Natural killer cell treated with Interleukin-12 subunit alpha and Interleukin-12 subunit beta and Interleukin-15 and Interleukin-18, amount 100 ng/mL, for 72 hours (primary cell): Measurements from ENCODE around the gene ESR1. TPM values are rescaled to one million over a fixed set of nuclear protein-coding genes. Genes with fewer than 3 reads are reported as not detected.
A peak's percentile ranks its signal among the peaks of the same experiment; 100 is the strongest.

ENCODE experiments used
- ATAC-seq, 2 donors: fragments of 150-1000 bp; cut with Tn5 transposase in 1 of 2; sonication (Bioruptor Pico), chemical (Tn5 transposase) in 1 of 2; 2 replicates each; pipeline ENCODE4 v1.10.0; 2021
- DNase-seq: peaks from one replicate; pipeline ENCODE4 v3.0.0; 2022; ENCODE audit warnings: low spot score
- H3K27ac Mint-ChIP-seq, 2 donors: 1 replicate in 1 of 2; 2 replicates in 1 of 2; pipeline ENCODE4 v1.8.0; 2022; ENCODE audit warnings: mixed read lengths in 2 of 2, mild to moderate bottlenecking in 1 of 2, moderate library complexity in 1 of 2
- H3K27me3 Mint-ChIP-seq, 2 donors: 1 replicate in 1 of 2; 2 replicates in 1 of 2; pipeline ENCODE4 v1.8.0; 2022; ENCODE audit warnings: mixed read lengths in 2 of 2
- H3K36me3 Mint-ChIP-seq: one replicate; pipeline ENCODE4 v1.8.0; 2022; ENCODE audit warnings: mixed read lengths
- H3K4me1 Mint-ChIP-seq, 2 donors: 1 replicate in 1 of 2; 2 replicates in 1 of 2; pipeline ENCODE4 v1.8.0; 2022; ENCODE audit warnings: low read depth in 2 of 2, mixed read lengths in 2 of 2, mild to moderate bottlenecking in 1 of 2
- H3K4me3 Mint-ChIP-seq: one replicate; pipeline ENCODE4 v1.8.0; 2022; ENCODE audit warnings: mixed read lengths
- H3K9me3 Mint-ChIP-seq: 2 replicates; pipeline ENCODE4 v1.8.0; 2022; ENCODE audit warnings: mixed read lengths
- total RNA-seq, 2 donors: library from RNA; stranded (reverse); gene quantifications; one replicate each; pipeline ENCODE4 v1.2.3, GENCODE V29; 2022

ESR1 gene
- total RNA-seq, 2 donors from 2014 or later, result 2.3 to 4.9 TPM

DNA sequence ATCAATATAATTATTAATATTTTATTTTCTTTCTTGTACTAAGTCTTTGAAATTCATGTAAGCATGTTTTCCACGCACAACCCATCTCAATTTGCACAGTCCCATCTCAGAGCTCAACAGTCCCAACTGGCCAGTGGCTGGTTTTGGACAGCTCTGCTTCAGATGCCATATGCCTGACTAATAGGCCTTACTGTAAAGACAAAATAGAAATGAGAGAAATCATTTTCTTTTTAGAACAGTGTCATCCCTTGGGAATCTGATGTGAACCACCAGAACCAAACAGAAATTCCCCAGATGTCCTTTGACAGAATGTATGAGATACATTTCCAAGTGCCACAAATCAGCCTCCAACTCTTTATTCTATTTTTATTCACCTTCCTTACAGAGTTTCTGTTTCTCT is 338.9 kb downstream of the ESR1 start:
- H3K36me3 Mint-ChIP-seq, result peaks cover 27% of the 10 kb centered on the region
- peak overlapping the region in 1 of 2 donors; percentile 1 for H3K27ac Mint-ChIP-seq
- H3K4me3 Mint-ChIP-seq, result no peak overlapping the region
- ATAC-seq (no peak), DNase-seq (no peak)
- H3K27me3 Mint-ChIP-seq, result no peaks in the 10 kb centered on the region
- H3K4me1 Mint-ChIP-seq, result peaks cover 11 to 12% of the 10 kb centered on the region in 2 donors
- H3K9me3 Mint-ChIP-seq, result no peaks in the 10 kb centered on the region

DNA sequence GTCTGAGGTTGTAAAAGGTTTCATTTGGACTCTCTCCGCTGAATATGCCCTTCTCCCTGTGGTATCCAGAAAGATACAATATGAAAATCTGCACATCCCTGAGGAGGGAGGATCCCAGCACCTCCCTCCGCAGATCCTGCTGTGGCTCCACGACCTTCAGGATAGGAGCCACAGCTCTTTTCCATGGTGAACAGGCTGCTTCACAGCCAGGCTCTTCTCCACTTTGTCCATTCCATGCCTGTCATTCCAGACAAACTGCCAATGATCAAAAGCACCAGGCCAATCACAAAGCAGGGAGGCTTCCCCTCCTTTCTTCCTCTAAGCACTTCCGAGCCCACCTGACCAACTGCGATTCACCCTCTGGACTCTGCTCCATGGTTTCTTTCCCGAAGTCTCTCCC is 339.8 kb downstream of the ESR1 start:
- Mint-ChIP-seq H3K36me3 (peaks cover 31% of the 10 kb centered on the region), H3K4me3 (no peak overlapping the region), H3K4me1 (peaks cover 11 to 16% of the 10 kb centered on the region in 2 donors), H3K9me3 (no peaks in the 10 kb centered on the region), H3K27ac (peak overlapping the region; percentile 1 to 3), H3K27me3 (no peaks in the 10 kb centered on the region)
- ATAC-seq, result no peak
- no peak for DNase-seq

DNA sequence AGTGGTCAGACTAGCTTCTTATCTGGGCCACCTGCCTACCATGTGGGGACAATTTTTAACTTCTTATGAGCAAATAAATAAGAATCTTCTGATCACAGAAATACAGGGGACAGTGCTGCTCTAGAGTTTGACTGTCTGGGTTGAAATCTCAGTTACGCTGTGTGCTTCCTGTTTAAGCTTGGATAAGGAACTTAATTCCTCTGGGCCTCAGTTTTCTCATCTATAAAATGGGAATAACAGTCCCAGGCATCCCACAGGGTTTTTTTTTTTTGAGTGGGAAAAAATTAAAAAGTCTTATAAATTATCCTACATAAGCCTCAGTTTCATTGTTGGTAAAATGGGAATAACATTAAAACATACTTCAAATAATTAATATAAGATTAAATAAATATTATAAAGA is 340.9 kb downstream of the ESR1 start:
- Mint-ChIP-seq H3K27me3 (no peaks in the 10 kb centered on the region), H3K4me1 (peaks cover 11 to 16% of the 10 kb centered on the region in 2 donors), H3K27ac (no peak overlapping the region), H3K4me3 (no peak overlapping the region), H3K9me3 (no peaks in the 10 kb centered on the region), H3K36me3 (peaks cover 31% of the 10 kb centered on the region)
- no peak for ATAC-seq
- no peak for DNase-seq

DNA sequence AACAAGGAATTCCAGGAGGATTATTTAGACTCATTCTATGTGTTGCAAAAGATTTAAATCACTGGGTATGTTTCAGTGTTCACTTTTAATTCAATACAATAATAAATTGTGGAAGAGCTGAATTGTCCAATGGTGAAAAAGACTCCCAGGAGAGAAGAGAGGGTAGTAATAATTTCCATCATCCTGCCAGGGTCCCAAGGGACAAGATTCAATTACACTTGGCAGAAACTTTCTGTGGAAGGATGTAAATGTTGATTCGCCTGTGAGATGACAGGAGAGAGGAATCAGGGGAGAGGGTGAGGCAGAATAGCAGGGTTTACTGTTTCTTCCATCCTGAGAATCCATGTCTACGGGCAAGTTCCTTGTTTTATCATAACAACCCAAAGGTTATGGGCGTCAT is 342.7 kb downstream of the ESR1 start:
- Mint-ChIP-seq H3K36me3 (peaks cover 28% of the 10 kb centered on the region), H3K27ac (peak overlapping the region in 1 of 2 donors; percentile 81), H3K4me1 (peaks cover 9 to 12% of the 10 kb centered on the region in 2 donors), H3K27me3 (no peaks in the 10 kb centered on the region), H3K4me3 (no peak overlapping the region), H3K9me3 (no peaks in the 10 kb centered on the region)
- no peak for DNase-seq
- no peak for ATAC-seq

DNA sequence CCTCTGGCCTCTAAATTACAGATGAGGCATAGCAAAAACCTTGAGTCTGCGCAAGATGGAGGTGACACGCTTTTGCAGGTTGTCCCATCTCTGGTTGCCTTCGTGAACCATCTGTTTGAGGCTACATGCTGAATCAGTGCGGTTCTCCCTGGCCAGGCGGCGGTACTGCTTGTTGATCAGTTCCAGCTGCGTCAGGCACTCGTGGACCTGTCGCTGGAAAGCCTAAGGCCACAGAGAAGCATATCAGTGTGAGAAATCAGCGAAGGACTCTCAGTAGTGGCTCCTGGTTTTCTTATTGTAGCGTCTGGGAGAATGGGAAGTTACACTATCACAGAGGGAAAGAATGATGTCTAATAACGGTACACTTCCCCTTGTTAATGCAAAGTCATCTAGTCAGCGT is 344.4 kb downstream of the ESR1 start:
- H3K9me3 Mint-ChIP-seq, result no peaks in the 10 kb centered on the region
- H3K36me3 Mint-ChIP-seq, result peaks cover 28% of the 10 kb centered on the region
- DNase-seq (no peak), ATAC-seq (no peak)
- H3K4me3 Mint-ChIP-seq, result no peak overlapping the region
- H3K4me1 Mint-ChIP-seq, result peaks cover 4 to 10% of the 10 kb centered on the region in 2 donors
- no peaks in the 10 kb centered on the region for H3K27me3 Mint-ChIP-seq
- no peak overlapping the region for H3K27ac Mint-ChIP-seq

DNA sequence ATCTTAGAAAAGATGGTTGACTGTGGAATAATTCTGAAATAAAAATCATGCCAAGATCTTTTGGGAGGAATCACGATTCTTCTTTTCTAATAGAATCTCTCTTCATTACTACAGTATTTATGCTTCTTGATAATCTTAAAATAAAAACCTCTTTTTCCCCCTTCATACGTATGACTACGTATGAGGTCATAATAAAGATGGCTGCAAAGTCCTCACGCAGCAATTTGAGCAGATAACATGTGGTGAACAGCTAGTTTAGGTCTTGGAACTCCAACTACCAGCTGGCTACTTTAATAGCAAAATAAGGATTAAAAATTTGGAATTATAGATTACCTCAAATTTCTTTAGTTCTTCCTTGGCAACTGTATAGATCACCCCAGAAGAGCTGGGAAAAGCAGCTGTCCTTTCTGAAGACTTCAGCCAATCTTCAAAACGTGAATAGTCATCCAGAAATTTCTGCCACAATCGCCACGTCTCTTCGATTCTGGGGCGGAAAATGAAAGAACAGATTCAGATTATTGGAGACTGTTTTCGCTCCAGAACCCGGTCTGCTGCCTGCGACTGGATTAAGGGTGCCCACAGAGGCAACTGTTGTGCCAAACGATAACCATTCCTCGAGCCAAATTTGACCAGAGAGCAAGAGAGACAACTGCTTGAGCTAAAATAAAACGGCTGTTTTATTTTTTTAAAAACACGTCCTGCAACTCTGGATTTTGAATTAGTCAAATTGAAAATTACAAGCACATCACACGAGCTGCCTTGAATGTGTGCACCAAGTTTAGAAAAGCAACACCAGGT is 347.3 kb downstream of the ESR1 start:
- H3K4me3 Mint-ChIP-seq, result no peak overlapping the region
- H3K36me3 Mint-ChIP-seq, result peaks cover 20% of the 10 kb centered on the region
- ATAC-seq (no peak), DNase-seq (no peak)
- no peaks in the 10 kb centered on the region for H3K27me3 Mint-ChIP-seq
- H3K27ac Mint-ChIP-seq, result no peak overlapping the region
- peaks cover 0 to 4% of the 10 kb centered on the region in 2 donors for H3K4me1 Mint-ChIP-seq
- no peaks in the 10 kb centered on the region for H3K9me3 Mint-ChIP-seq

DNA sequence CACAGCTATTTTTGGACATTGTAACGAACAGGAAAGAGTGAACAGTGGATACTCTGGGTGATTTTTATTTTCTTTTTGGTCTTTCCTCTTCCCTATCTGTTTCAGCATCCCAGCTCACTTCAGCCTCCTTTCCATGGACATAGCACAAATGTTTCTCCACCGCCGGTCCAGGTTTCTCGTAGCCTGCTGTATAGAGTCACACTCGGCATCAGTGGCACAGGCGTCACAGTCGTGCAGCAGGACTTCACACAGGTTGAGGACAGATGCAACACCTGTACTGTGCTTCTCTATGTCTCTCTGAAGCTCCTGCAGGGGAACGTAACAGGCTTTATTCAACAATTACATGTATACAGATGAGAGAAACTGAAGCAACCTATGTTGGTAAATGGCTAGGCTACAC is 348.3 kb downstream of the ESR1 start:
- DNase-seq, result no peak
- Mint-ChIP-seq H3K4me3 (no peak overlapping the region), H3K9me3 (no peaks in the 10 kb centered on the region), H3K4me1 (peaks cover 7 to 11% of the 10 kb centered on the region in 2 donors), H3K27ac (peak overlapping the region; percentile 33 to 35), H3K27me3 (no peaks in the 10 kb centered on the region), H3K36me3 (peaks cover 19% of the 10 kb centered on the region)
- ATAC-seq, result no peak

DNA sequence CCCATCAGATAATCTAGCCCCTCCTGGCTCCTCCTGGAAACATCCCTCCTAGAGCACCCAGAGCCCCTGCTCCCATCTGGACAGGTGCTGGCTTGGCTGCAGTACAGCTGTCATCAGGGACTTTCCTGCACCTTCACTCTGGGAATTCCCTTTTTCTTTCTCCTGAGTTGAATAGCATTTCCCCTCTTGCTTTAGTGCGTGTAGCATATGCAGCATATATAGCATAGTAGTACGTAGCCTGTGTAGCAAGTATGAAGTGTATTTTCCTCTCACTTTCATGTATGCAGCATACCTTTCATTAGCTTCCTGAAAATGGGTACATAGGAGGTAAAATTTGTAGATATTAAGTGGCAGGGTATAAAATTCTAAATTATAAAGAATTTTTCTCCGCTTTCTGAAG is 352.9 kb downstream of the ESR1 start:
- H3K36me3 Mint-ChIP-seq, result peaks cover 26% of the 10 kb centered on the region

DNA sequence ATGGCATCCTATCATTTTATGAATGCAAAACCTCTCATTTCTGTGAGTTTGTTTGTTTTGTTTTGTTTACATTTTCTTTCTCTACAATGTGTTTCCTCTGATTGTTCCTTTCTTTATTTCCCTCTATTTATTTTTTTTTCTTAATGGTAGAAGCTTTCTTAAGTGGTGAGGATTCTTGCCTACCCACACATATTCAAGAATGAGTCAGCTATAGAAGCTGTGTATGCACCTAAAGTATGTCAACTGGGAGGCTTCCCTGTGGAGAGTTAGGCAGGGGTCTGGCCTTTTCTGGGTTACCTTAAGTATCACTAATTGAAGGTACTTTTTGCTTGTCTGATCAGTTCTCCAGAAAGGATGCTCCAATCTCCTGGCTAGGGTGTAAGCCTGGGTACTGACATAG is 354.0 kb downstream of the ESR1 start:
- Mint-ChIP-seq H3K4me3 (peak overlapping the region; percentile 62), H3K4me1 (peaks cover 15 to 20% of the 10 kb centered on the region in 2 donors), H3K27me3 (no peaks in the 10 kb centered on the region), H3K36me3 (peaks cover 20% of the 10 kb centered on the region), H3K9me3 (no peaks in the 10 kb centered on the region), H3K27ac (peak overlapping the region; percentile 10 to 77)
- DNase-seq, result no peak
- ATAC-seq, result peak in 1 of 2 donors; percentile 79

More for the DNA sequence above, 352.9 kb downstream of the ESR1 start:
- ATAC-seq (peak; percentile 73 to 78), DNase-seq (no peak)
- Mint-ChIP-seq H3K9me3 (no peaks in the 10 kb centered on the region), H3K4me3 (peak overlapping the region; percentile 65), H3K4me1 (peaks cover 15 to 20% of the 10 kb centered on the region in 2 donors), H3K27me3 (no peaks in the 10 kb centered on the region), H3K27ac (peak overlapping the region; percentile 84 to 86)

DNA sequence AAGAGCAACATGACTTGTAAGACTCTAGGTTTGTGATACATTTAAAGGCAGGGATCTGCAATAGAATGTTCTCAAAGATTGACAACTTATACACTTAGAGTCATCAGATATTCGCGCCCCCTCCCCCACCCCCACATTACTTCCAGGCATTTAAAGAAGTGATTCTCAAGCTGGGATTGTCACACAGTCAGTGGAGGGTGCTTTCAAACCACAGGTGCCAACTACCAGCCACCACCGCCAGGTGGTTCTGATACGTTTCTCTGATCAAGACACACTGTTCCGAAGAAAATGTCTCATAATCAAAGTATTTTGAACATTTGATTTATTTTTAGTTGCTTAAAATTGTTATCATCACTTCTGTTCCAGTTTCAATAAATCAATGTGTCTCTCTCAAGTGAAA is 357.5 kb downstream of the ESR1 start:
- DNase-seq (no peak), ATAC-seq (no peak)
- Mint-ChIP-seq H3K4me3 (no peak overlapping the region), H3K9me3 (no peaks in the 10 kb centered on the region), H3K4me1 (peaks cover 21 to 24% of the 10 kb centered on the region in 2 donors), H3K36me3 (peaks cover 15% of the 10 kb centered on the region), H3K27ac (no peak overlapping the region), H3K27me3 (no peaks in the 10 kb centered on the region)

DNA sequence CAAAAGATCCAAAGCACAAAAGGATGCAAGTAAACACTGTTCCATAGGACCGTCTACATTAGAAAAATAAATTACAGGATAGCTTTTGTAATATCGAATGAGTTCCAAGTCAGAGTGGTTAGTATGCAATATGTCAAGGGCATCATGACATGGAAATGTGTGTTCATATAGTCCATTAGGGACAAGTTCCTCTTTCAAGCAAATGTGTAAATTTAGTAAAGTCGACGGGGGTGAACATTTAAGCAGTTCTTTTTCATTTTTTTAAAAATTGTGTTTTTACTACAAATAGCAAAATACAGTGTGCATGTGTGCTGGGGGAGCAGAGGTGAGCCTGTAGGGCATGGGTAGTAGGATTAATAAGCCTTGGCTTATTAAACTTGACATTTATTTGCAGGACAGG is 359.0 kb downstream of the ESR1 start:
- peaks cover 27% of the 10 kb centered on the region in 2 donors for H3K4me1 Mint-ChIP-seq
- H3K27ac Mint-ChIP-seq, result no peak overlapping the region

DNA sequence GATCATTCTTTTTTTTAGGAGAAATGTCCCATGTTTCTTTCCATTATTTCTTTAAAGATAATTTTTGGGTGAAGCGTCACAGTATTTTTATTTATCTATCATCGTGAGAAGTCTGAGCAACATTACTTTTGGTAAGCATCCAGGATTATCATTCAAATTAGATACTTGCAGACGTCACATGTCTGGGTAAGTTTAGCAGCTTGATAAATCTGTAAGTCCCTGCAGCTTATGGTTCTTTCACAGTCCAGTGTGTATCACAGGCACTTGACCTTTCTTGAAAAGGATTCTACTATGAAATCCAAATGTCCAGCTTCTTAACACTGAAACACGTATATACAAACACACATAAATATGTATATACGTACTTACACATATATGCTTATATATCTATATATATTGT is 359.4 kb downstream of the ESR1 start:
- H3K27me3 Mint-ChIP-seq, result no peaks in the 10 kb centered on the region
- no peak for DNase-seq
- no peak overlapping the region for H3K4me3 Mint-ChIP-seq
- peaks cover 19% of the 10 kb centered on the region for H3K36me3 Mint-ChIP-seq
- H3K9me3 Mint-ChIP-seq, result no peaks in the 10 kb centered on the region
- peaks cover 27 to 28% of the 10 kb centered on the region in 2 donors for H3K4me1 Mint-ChIP-seq
- no peak overlapping the region for H3K27ac Mint-ChIP-seq
- ATAC-seq, result no peak

More for the DNA sequence above, 359.0 kb downstream of the ESR1 start:
- Mint-ChIP-seq H3K36me3 (peaks cover 19% of the 10 kb centered on the region), H3K27me3 (no peaks in the 10 kb centered on the region), H3K9me3 (no peaks in the 10 kb centered on the region), H3K4me3 (no peak overlapping the region)
- DNase-seq, result no peak
- ATAC-seq, result no peak

DNA sequence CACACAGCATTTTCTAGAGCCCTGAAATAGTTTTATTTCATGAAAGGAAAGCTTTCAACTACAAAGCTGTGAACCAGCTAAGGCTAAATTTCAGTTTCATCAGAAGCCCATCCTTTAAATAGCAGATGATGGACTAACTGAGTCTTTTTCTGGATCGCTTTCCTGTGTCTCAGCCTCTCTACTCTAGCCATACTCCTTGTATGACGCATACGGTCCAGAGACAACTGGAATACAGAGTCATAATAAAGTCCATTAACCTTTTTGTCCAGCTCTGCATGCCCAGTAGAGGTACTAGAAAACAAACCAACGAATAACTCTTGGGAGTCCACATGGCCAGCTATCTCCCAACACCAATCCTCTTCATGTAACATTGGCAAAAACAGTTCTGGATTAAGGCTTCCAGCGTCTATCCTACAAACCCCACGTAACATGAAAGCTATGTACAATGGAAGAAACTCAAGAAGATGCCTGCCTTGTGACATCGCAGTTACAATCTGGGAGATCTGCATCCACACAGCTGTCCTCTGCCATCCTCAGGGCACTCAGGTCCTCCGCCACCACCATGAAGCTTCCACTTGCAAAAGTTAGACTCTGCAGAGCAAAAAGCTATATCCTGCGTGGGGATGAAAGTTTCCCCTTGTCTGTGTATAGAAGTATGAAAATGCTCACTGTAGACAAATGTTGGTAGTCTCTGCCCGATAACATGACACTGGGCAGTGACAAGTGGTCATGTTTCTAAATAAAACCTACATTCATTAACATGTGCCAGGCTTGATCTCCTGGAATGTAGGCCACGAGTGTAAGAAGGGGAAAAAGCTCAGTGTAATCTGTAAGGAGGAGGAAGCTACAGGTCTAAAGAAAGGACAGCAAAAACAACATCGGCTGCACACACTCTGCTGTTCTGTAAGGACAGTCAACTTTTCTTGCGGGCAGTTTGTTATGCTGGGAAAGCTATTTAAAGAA is 360.4 kb downstream of the ESR1 start:
- peak overlapping the region in 1 of 2 donors; percentile 40 for H3K27ac Mint-ChIP-seq
- H3K36me3 Mint-ChIP-seq, result peaks cover 15% of the 10 kb centered on the region
- no peak overlapping the region for H3K4me3 Mint-ChIP-seq
- no peaks in the 10 kb centered on the region for H3K9me3 Mint-ChIP-seq
- no peak for DNase-seq
- H3K4me1 Mint-ChIP-seq, result peaks cover 25 to 29% of the 10 kb centered on the region in 2 donors
- ATAC-seq, result no peak
- no peaks in the 10 kb centered on the region for H3K27me3 Mint-ChIP-seq

DNA sequence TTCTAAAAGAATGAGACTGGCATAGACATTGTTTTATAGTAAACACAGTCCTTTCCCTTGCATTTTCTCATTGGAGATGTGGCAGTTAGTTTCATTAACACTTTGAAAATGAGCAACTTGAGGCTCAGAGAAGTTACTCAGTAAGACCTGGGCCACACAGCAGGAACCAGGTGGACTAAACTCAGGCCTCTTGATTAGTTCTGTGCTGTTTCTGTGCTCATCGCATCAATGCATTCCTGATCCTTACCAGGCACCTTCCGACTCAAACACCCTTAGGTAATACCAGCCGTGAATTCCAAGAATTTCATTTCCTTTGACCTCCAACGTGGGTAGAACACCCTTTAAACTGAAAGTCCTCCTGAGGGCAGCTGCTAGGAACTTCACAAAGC is 362.8 kb downstream of the ESR1 start:
- no peaks in the 10 kb centered on the region for H3K9me3 Mint-ChIP-seq
- peaks cover 21 to 42% of the 10 kb centered on the region in 2 donors for H3K4me1 Mint-ChIP-seq
- H3K27me3 Mint-ChIP-seq, result no peaks in the 10 kb centered on the region
- H3K27ac Mint-ChIP-seq, result peak overlapping the region; percentile 82 to 90
- H3K4me3 Mint-ChIP-seq, result peak overlapping the region; percentile 83
- ATAC-seq, result no peak
- H3K36me3 Mint-ChIP-seq, result peaks cover 8% of the 10 kb centered on the region
- no peak for DNase-seq
